Stimulated activated CD4-positive, alpha-beta T cell treated with anti-CD3 and anti-CD28 coated beads, Interleukin-15, amount 100 ng/mL, for 1 hour (primary cell): Measurements from ENCODE around the gene RBM33.
"Not testable (repeated sequence)": the region's sequence is repeated elsewhere in the genome, so short reads cannot be mapped to it uniquely, and the experiment has no call there.

Source experiments
- DNase-seq, 2 donors: peaks; one replicate each; pipeline ENCODE4 v3.0.0-alpha.2; 2020; ENCODE audit warnings: low read depth in 1 of 2, low spot score in 1 of 2

The RBM33 gene

DNA sequence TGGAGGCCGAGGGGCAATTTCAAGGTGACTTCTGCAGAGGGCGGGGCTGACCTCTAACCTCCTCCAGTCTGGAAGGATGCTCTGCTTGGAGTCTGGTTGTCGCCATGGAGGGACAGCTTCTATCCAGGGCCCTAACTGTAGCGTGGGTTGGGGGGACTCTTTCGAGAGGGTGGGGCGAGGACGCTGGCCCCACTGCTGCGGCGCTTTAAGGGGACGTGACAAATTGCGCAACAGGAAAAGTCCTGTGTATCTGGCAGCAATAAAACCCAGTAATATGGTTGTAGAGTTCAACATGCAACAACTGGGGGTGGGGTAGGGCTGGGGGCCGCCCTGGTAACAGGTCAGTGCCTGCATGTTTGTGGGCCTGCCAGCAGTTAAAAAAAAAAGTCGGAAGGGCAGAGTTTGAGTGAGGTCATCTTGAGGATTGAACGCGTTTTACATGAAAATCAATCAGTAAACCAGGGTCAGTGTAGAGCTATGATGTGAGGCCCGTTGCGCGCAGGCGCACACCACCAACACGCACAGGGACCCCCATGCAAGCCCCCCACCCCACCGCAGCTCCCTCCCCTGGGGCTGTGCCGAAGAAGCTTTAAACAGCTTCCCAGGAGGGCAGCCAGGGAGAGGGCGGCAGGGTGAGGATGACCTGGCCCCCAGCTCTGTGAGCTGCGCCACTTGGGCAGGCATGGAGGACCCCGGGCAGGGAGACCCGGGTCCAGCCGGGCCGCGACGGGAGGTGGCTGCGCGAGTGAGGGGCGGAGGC lies 163.5 kb downstream of the RBM33 start:
- no peak for DNase-seq

DNA sequence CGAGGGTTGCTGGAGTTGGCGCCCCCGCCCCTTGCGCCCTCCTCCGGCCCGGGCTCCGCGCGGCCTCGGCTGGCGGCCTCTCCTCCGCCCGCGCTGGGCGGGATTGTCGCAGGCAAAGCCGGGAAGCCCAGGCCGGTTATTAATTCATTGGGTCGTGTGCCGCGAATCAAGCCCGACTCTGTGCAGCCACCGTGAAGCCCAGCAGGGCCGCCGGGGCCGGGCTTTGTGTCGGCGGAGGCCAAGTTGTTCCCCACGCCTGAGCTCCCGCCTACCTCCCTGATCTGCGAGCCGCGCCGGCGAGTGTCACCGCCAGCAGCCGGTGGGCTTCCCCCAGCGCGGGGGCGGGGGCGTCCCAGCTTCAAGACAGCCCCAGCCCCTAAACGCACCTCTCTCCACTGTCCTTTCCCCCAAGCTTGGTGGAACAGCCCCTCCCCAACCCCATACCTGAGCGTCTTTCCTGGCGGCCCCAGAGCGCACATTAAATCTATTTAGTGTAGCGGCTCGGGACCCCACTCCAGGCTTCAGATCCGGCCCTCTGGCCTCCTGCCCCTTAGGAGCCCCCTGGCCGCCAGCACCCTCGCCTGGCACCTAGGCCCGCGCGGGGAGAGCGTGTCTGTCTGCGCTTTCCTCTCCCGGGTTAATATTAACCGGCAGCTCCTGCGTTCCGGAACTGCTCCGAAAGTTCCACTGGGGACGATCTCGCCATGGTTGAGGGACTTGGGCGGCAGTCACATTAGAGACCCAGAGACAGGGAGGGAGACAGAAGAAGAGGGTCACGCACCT lies 164.3 kb downstream of the RBM33 start:
- DNase-seq: no peak

DNA sequence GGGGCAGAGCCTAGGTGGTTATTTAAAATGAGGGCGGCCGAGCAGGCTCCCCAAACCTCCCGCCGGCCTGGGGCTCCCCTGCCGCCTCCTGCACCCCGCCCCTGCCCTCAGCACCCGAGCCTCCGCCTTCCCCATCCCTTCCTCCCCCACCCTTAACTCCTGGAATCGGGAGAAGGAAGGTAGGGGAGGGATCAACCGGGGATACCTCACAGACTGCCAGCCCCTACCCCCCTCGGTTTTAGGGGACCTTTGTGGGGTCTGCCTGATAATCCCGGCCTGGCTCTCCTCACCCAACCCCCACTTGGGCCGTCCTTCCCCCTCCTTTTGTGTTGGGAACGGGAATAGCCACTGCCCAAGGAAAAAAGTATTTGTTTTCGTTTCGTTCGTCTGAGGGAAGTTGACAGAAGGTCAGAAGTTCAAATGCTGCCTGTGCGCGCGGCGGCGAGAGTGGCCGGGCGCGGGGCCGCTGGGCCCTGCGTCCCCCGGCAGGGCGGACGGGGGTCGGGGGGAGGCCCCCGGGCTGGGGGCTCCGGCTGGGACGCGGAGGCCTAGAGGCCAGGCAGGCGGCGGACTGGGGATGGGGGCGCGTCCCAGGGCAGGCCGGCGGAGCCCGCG lies 165.0 kb downstream of the RBM33 start:
- DNase-seq: no peak

DNA sequence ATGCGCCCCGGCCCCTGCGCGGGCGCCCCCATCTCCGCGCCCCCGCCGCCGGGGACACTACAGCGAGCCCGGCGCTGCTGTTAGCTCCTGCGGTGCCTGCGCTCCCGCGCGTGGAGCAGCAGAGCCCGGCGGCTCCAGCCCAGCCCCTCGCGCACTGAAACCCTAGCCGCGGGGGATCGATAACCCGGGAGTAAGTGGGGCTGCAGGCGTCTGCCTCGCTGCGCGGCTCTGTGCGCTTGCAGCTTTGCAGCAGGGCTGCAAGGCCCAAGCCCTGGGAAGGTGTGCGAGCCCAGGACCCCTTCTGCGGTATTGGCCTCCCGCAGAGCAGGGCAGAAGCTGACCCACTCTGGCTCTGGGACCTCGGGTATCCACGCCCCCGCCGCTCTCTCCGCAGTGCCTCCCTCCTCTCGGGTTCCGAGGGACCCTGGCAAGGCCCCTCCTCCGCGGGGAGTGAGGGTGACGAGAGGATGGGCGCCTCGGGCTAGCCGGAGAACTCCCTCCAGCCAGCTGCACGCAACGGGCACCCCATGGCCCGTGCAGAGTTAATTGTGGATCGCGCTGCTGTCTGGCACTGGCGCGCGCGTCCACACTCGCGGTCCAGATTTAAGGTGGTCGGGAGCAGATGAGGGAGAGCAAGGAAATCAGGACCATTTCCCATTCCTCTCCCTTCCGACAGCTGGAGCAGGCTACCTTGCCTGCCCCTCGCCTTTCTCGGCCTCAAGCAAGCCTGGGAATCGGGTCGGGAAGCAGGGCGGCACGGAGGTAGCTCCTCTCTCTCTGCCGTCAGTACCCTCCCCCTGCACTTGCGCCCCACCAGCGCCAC lies 165.7 kb downstream of the RBM33 start:
- no peak for DNase-seq

DNA sequence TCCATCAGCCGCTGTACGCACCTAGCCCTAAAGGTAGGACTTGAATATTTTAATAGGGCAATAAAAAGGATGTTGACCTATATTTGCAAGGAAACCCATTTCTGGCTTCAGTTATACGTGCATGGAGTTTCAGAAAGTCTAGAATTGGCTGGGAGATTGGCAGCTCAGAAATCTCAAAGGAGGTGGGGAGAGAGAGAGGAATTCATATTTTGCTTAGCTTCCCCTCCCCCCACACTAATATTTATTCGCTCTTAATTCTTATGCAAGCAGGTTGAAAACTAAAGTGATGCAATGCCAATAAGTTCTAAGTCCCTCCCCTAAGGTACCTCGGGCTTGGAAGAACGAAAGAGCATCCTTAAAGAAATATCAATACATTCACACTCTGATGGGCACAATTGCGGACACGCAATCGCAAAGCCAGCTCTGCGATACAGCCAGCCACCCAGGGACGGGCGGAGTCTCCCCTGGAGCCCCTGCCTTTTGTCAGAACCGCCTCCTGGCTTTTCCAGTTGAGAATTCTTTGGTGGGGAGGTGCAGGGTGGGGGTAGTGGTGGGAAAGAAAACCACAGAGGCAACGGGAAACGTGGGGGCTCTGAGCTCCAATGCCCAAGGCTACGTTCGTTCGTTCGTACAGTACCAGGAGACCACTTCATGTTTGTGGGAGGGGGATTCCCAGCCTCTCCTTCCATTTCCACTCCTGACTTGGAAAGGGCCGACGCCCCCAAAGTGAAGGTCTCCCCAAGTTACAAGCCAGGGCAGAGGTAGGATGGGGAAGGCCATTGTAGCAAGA lies 166.5 kb downstream of the RBM33 start:
- DNase-seq: no peak

DNA sequence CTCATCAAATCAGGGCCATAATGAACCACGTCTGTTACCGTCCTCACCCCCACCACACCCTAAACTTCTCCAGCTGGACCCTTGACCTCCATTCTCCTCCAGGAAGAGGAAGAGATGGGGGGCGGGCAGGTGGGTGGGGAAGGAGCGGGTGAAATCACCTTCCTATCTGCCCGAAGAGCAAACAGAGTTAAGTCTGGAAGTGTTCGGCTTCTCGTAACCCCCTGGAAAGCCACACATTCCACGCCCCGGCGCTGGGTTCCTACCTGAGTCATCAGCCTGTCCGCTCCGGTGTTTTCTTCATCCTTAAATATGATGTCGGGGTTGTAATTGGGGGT lies 167.1 kb downstream of the RBM33 start:
- DNase-seq: no peak

DNA sequence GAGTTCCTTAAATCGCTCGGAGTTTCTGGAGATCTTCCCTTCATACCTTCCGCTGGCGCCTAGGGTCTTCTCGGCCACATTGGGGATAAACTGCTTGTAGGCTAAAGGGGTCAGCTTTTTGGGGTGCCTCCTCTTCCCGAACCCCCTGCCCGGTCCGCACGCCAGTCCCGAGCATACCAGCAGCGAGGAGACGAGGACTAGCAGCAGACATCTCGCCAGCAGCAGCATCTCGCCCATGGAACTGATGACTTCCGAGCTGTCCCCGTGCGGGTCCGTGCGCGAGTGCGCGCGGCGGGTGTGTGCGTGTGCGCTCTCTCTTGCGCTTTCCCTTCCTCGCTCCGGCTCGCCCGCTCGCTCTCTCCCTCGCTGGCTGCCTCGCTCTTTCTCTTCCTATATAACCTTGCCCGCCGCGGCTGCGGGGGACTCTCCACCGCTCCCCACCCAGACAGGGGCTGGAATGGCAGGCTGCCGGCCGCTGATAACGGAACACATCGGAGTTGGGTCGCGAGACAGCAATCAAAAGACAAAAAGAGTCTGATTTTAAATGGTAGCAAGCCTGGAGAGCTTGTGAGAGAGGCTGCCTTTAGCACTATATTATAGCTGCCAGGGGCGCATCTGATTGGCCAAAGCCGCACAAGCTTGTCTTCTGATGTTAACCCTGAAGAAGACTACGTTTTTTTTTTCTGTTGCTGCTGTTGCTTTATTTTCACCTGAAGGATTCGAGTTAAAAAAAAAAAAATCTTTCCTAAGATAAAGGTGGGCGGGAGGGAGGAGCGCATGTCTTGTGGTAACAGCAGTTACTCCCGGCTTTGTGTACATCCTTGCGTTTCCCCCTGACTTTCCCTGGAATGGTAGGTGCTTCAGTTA lies 167.7 kb downstream of the RBM33 start, which contains the start of gene SHH:
Gene SHH, minus strand, starts transcription at position 569 of the 867 bp plus-strand sequence. Its CDS starts 341 bp downstream, at position 228.
- DNase-seq: no peak

DNA sequence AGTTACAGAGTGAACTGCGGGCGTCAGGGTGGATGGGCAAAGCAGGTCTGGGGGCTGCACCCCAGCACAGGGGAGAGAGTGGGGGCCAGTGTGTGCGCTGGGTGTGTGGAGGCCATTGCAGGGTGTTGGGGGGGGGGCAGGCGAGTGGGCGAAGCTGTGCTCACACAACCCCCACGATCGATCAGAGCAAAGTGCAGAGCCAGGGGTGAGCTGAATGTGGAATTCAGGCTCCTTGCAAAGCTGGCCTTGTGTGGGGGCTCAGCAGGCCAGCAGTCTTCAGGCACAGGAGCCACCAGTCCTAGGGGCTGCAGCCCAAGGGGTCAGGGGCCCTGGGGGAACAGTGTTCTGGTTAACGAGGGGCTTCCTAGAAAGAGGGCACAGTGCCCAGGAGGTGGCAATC lies 168.7 kb downstream of the RBM33 start:
- no peak for DNase-seq

DNA sequence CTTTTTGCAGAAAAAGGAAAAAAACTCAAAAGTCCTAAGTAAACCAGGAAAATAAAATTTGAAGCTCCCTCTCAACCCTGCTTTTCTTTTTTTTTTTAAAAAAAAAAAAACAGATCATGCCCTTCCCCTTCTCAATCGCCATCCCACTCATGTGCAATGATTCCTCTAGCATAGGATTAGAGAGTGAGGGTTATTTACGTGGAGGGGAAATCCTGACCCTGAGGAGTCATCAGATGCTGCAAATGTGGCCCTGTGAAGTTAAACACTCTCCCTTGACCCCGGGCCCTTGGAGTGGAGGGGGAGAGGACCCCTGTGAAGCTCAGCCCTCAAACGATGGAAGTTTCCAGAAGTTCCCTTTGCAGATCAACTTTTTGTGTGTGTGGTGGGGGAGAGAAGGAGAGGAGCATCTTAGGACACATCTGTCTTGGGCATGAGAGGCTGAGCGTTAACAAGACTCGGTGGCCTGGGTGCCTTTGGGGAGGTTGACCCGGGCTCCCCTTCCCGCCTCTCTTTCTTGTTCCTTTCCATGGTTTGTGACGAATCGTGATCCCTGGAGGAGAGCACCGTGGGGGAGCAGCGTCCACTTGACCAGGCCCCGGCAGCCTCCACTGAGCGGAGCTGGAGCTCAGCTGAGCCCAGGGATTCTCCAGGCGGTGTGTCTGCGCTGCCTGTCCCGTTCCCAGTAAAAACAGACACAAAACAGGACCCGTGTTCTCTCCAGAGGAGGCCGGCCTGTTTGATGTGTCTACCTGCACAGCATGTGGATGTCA lies 169.3 kb downstream of the RBM33 start:
- DNase-seq: no peak

DNA sequence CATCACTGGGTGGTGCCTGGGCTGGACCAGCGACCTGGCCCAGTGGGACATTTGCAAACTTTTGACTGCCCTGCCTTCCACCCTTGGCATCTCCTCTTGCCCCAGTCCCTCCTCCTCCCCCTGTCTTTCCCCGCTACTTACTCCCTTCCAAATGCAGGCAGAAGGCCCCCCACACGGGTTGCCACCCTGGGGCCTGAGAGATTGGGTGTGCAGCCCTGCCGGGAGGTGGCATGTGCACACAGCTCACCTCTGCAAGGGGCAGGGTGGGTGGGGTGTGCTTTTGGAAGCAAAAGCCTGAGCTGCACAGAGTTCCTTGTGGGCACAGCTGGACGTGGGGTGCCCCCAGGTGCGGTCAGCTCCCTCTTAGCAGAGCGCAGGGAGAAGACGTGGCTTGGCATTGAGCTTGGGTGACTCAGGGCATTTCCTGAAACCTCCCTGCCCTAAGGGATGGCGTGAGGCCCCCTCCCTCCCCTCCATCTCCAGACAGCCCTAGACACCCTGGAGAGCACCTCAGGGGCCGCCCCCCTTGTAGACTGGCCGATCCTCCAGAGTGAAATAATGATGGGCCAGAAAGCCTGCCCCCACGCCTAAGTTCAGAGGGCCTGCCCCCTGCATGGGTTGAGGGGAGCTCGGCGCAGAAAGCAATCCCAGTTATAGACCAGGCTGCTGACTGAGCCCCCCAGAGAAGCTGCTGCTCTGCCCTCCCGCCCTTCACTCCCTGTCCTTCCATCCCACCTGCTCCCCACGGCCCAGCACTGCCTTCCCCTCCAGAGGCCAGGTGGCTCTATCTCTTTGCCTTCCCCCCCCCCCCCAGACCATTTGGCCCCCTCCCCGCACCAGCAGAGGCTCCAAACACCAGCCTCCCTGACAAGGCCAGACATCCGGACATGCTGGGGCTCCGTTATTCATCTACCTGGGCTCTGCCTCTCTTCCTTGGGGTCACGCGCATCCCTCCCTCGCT lies 170.1 kb downstream of the RBM33 start:
- no peak for DNase-seq

DNA sequence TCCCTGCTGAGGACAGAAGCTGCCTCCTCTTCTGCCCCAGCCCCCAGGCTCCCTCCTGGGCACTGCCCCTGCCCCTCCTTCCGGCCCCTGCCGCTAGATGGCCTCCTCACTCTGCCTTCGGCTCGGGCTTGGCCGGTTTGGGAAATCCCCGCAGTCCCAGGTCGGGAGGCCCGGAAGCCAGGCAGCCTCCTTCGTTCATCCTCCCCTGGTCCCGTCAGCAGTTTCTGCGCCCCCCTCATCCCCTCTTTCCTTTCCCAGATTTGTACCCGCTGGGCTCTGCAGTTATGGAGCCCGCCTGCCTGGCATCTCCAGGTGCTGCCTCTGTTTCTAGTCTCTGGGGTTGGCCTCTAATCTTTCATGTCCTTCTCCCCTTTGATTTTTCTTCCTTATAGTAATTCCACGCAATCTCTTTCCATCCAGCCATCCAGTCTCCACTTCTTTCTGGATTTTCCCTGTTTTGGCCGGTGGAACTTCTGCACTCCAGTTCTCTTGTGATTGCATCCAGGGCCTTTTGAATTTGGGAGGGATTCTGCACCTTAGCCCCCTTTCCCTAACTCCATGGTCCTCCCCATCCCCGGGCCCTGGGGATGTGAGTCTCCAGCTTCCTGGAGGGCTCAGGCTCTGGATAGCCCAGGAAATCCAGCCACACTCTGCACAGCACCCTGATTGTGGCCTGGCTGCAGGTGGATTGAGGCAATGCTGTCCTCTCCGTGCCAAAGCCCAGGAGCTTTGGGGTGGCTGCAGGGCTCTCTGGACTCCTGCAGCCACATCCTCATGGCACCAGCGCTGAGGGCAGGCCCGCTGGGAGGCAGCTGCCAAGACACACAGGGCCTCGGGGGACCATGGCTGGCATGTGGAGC lies 171.1 kb downstream of the RBM33 start:
- DNase-seq: peak in 1 of 2 donors; percentile 53

DNA sequence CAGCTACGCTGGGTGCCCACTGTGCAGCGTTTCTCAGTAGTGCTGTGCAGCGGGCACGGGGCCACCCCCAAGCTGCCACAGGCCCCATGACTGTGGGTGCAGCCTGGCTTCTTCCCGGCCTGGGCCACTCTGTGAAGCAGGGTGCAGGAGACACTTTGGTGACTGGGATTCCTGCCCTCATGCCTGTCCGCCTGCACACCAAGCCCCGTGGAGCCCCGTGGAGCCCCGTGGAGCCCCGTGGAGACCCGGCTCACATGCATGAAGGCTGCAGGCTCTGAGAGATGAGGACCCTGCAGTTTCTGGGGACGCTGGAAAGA lies 171.7 kb downstream of the RBM33 start:
- DNase-seq: no peak

DNA sequence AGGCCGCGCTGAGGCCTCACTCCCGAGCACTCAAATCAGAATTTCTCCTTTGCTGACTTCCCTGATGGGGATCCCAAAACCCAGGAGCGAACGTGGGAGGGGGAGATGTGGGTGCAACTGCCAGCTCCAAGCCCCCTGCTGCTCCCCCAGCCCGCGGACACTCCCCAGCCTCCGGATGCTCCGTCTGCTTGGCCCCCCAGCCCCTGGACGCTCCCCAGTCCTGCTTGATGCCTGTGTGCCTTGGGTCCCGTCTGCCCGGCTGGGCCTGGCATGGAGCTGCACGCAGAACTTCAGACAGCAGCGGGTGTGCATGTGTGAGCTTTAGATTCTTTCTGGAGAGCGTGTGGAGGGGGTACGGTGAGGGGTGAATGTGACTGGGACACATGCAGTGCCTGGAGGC lies 172.5 kb downstream of the RBM33 start:
- DNase-seq: no peak

DNA sequence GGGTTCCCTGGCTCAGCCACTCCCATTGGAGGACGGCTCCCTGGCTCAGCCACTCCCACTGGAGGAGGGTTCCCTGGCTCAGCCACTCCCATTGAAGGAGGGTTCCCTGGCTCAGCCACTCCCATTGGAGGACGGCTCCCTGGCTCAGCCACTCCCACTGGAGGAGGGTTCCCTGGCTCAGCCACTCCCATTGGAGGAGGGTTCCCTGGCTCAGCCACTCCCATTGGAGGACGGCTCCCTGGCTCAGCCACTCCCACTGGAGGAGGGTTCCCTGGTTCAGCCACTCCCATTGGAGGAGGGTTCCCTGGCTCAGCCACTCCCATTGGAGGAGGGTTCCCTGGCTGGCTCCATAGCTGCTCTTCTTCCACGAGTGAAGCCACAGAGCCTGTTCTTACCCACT lies 173.1 kb downstream of the RBM33 start:
- not testable (repeated sequence) for DNase-seq

DNA sequence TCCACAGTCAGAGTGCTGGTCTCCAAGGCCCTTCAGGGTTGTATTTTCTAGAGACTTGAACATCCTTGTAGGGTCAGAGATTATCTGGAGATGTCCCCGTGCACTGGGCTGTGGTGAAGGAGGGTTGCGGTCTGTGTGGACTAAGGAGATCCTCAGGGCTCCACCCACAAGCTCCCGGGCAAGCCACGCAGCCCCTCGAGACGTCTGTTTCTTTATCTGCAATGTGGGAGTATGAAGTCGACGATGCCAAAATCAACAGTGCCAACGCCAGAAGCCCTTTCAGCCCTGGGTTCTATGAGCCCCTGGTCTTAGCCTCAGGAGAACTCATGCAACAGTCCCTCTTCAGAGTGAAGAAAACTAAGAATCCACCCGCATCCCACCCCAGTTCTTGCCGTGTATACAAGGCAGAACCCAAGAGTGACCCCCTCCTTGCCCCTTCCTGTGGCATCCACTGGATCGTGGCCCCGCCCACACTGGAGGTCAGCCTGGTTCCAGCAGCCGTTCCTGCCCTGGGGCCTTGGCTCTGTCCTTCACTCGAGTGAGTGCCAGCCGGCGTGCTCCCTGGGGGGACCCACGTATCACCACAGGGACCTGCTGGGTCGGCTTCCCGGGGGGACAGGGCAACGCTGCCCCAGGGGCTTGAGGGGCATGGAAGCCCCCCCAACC lies 173.8 kb downstream of the RBM33 start:
- DNase-seq: no peak

DNA sequence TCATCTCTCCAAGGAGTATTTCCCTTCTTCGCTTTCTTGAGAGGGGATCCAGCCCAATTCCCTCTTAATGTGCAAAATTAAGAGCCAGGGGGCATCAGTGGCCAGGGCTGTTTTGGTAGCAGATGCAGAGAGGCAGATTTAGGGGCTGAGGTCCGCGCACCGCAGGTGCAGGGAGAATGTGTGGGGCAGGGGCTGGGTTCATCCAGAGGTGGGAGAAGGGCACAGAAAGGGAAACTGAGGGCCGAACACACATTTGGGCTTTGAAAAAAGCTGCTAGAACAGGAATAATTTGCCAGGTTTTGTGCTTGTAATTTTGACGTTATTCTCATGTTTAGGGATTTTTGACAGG lies 174.3 kb downstream of the RBM33 start:
- no peak for DNase-seq
